ENCODE results near the gene DPP6.
"Not testable (repeated sequence)": the region's sequence is repeated elsewhere in the genome, so short reads cannot be mapped to it uniquely, and the experiment has no call there.

The DPP6 gene

DNA sequence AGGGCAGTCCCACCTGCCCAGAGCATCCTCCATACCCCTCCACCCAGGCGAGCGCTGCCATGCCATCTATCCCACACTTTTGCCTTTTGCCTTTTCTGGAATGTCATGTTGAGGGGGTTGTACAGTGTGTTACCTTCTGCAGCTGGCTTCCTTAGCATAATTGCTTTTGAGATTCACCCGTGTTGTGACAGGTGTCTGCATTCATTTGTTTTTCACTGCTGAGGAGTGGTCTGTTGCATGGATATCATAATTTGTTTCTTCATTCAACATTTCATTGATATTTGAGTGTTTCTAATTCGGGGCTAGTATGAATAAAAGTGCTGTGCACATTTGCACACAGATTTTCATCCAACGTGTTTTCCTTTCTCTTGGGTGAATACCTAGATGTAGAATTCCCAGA, 596.8 kb downstream of the DPP6 start:
- no peak for DNase-seq (ENCODE audit: low read depth in 2 of 2, low spot score in 1 of 2)

- no peak for DNase-seq (ENCODE audit: low read depth in 2 of 2, low spot score in 1 of 2)
These were observed 597.2 kb downstream of the DPP6 start for GRCh38 chr7:154649434-154649833.

DNA sequence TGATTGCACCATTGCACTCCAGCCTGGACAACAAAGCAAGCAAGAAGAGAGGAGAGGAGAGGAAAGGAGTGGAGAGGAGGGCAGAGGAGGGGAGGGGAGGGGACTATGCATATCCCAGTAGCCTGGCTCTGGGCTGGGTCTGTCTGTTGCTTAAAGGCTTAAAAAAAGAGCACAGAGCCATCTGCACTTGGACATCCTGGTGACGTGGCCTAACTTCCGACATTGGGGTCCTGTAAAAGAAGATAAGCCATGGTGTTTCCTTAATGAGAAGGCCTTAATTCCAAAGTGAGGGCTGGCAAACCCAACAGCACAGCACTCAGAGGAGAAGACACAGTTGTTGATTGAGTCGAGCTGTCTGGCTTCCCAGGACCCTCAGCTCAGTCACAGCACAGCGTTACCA, 598.1 kb downstream of the DPP6 start:
- no peak for DNase-seq (ENCODE audit: low read depth in 2 of 2, low spot score in 1 of 2)

DNA sequence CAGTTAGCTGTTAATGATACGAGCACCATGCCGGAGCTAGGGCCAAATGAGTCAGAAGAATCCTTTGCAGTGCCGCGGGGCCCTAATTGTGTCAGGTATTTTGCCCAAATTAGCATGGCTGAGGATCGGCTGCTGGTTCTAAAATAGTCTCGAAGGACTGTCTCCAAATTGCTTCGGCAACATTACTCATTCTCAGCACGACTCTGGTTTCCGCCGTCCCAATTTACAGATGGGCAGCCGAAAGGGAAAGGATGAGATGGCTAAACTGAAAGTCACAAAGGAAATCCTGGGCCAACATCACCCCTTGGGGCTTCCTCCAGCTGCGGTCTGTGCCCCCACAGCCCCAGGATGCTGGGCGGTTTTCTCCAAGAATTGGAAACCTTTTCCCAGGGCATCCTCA, 599.3 kb downstream of the DPP6 start:
- DNase-seq (ENCODE audit: low read depth in 2 of 2, low spot score in 1 of 2): no peak

DNA sequence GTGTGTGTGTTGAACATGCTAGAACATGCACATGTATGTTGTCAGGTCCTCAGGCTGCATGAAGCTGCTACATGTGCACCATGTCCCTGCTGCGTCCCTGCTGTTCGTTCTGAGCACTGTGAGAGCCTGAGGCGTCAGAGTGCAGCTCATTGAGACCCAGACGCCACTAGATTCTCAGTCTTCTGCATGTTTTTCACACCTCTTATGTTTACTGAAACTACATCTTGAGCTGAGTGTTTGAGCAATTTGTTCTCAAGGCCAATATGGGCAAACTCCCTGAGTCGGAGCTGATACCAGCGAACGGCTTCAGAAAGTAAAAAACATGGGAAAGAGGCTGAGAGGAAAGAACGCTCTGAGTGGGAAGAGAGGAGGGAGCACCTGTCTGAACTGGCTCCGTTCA, 600.4 kb downstream of the DPP6 start:
- DNase-seq (ENCODE audit: low read depth in 2 of 2, low spot score in 1 of 2): no peak

DNA sequence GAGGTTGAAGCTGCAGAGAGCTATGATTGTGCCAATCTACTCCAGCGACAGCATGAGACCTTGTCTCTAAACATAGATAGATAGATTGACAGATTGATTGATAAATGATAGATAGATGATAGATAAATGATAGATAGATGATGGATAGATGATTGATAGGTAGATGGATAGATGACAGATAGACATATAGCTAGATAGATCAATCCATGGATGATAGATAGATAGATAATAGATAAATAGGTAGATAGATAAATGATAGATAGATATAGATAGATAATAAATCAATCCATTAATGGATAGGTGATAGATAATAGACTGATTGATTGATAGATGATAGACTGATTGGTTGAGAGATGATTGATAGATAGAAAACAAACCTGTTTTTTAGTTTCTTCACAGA, 601.1 kb downstream of the DPP6 start:
- DNase-seq (ENCODE audit: low read depth in 2 of 2, low spot score in 1 of 2): no peak

DNA sequence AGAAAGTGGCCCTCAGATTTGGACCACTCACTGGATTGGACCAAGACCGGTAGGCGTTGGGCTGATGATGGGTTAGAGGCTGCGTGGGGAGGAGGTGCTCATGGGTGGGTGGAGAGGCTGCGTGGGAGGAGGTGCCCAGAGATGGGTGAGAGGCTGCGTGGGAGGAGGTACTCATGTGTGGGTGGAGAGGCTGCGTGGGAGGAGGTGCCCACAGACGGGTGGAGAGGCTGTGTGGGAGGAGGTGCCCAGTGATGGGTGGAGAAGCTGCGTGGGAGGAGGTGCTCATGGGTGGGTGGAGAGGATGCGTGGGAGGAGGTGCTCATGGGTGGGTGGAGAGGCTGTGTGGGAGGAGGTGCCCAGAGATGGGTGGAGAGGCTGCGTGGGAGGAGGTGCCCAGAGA, 604.4 kb downstream of the DPP6 start:
- no peak for DNase-seq (ENCODE audit: low read depth in 2 of 2, low spot score in 1 of 2)

DNA sequence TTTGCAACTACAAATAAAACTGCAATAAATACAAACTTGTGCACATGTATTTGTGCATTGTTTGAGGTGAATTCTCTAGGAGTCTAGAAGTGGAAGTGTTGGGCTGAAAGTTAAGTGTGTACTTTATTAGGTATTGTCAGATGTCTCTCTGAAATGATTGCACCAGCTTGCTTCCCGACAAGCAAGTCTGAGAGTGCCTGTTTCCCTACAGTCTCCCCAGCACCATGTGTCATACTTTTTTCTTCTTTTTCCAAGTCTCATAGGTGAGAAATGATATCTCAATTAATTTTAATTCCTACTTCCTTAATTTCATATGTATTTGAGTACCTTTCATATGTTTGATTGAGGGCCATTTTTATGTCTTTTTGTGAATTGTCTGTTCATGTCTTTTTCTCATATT, 614.6 kb downstream of the DPP6 start:
- no peak for DNase-seq (ENCODE audit: low read depth in 2 of 2, low spot score in 1 of 2)

GRCh38 chr7:154672659-154673415, 620.6 kb downstream of the DPP6 start:
- DNase-seq (ENCODE audit: low read depth in 2 of 2, low spot score in 1 of 2): no peak

DNA sequence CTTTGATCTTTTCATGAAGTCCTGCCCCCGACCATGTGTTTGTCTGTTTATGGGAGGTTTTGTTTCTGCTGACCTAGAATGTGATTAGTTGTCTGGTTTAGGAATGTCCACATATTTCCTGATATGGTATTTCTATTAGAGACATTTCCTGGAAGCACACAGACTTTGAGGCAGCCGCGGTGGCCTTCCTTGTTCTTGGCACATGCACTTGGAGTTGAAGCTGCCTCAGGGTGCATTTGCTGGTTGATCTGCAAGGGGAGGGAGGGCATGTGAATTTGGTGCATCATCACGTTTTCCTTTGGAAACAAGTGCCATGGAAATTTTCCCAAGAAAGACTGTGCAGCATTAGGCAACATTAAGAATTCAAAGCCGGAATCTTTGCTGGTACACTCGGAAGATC, 622.0 kb downstream of the DPP6 start:
- DNase-seq (ENCODE audit: low read depth in 2 of 2, low spot score in 1 of 2): no peak

- DNase-seq (ENCODE audit: low read depth in 2 of 2, low spot score in 1 of 2): no peak
These were observed 623.4 kb downstream of the DPP6 start for GRCh38 chr7:154675560-154675959.

GRCh38 chr7:154676033-154676421, 623.8 kb downstream of the DPP6 start:
- not testable (repeated sequence) for DNase-seq (ENCODE audit: low read depth in 2 of 2, low spot score in 1 of 2)

GRCh38 chr7:154676422-154677073, 624.4 kb downstream of the DPP6 start:
- no peak for DNase-seq (ENCODE audit: low read depth in 2 of 2, low spot score in 1 of 2)

DNA sequence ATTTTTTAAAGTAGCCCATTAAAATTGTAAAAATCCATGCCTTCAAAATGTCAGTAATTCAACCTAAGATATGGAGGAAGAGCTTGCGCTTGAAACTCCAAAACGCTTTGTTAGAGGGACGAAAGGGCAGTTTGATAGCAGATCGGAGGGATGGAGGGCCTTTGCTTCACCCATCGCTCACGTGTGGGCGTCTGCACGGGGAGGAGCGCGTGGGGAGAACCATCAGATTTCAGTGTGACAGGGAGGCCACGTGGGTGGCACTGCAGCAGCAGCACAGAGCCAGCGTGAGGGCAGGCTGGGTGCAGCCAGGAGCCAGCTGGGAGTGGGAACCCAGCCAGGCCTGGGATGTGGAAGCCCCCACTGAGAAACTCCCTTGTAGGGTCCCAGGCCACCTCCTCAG, 625.3 kb downstream of the DPP6 start:
- no peak for DNase-seq (ENCODE audit: low read depth in 2 of 2, low spot score in 1 of 2)

- DNase-seq (ENCODE audit: low read depth in 2 of 2, low spot score in 1 of 2): not testable (repeated sequence)
These were observed 625.9 kb downstream of the DPP6 start for GRCh38 chr7:154678001-154678550.

GRCh38 chr7:154679379-154680053, 627.3 kb downstream of the DPP6 start:
- no peak for DNase-seq (ENCODE audit: low read depth in 2 of 2, low spot score in 1 of 2)

DNA sequence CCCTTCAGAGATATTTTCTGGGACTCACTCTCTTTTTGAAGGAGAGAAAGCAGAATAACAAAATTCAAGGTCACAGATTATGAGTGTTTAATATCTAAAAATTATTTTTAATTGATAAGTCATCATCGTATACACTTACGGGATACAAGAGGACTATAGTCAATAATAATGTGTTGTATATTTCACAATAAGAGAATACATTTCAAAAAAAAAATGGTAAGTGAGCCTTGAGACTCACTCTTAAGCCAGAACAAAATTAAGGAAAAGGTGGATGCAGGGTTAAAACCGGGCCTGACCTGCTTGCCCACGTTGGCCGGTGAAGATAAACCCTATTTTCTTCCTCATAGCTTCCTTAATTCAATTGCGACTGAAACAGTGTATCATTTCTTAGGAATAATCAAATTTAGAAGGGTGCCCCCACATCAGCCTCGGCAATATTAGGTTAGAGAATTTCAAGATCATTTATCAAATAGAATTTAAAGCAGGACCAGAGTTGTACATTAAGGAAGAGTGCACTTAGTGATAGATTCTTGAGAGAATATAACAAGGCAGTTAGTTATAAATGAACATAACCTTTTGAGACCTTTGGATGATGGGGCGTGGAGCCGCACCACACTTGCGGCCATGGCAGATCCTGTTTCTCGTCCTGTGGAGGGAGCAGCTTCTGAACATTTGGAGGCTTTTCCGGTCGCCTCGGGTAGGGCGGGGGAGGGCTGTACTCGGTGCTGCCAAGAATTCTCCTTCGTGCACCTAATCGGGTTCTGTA, 628.9 kb downstream of the DPP6 start:
- DNase-seq (ENCODE audit: low read depth in 2 of 2, low spot score in 1 of 2): no peak

- DNase-seq (ENCODE audit: low read depth in 2 of 2, low spot score in 1 of 2): no peak
These were observed 629.8 kb downstream of the DPP6 start for GRCh38 chr7:154682003-154682402.

DNA sequence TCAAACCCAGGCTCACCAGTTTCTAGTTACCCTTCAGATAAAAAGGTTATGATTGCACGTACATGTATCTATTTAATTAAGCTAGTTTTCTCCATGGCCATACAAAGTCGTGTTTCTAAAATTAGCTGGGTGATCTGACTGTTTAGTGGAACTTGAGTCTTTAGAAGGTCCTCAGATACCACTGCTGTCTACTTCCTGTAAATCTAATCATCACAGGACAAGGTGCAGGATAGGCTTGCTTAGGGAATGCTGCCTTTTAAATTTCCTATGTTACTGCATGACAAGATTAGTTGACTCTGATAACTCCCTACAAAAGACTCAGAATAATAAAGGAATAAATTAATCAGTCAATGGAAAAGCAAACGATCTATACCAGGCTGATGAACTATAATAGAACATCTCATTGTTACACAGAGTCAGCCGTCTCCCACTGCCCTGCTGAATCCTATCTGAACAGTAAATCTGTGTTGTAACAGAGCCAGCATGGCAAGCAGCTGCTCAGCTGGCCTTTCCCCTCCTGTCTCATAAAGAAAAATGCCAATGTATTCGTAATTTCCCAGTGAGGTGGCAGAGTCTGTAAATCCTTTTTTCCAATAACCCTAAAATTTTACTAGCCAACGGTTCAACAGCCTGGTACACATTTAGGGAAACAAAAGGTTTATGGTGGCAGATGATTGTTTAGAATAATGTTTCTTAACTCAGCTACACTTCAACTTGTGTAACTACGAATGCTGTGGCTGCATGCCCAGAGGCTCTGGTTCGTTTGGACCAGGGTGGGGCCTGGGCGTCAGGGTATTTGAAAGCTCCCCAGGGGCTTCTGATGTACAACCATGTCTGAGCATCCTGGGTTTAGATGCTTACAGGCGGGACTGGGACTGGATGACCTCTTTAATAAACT, 632.7 kb downstream of the DPP6 start:
- no peak for DNase-seq (ENCODE audit: low read depth in 2 of 2, low spot score in 1 of 2)

DNA sequence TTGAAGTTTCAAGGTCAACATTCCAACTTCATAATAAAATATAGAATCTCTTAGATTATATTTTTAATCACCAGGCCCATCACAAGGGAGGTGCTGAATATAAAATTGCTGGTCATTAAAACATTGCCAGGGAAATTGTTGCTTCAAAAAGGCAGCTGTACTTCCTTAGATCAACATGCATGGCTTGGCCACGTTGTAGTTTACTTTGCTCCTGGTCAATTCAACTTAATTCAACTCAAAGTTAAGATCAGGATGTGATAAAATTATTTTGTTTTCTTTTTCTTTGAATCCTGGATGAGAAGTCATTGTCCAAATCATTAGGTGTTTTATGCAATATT, 633.3 kb downstream of the DPP6 start:
- DNase-seq (ENCODE audit: low read depth in 2 of 2, low spot score in 1 of 2): no peak

Measured in stimulated activated CD8-positive, alpha-beta memory T cell treated with anti-CD3 and anti-CD28 coated beads, Interleukin-4, amount 100 ng/mL, for 4 hours (primary cell).